IMR-90 (cell line): ENCODE measurements around the gene TOMM40L. TPM values are rescaled to one million over a fixed set of nuclear protein-coding genes. Genes with fewer than 3 reads are reported as not detected.

Experiments
- ATAC-seq: fragments of 200-7000 bp; cut with Tn5 transposase; 2 replicates; pipeline ENCODE4 v1.9.1; 2020; ENCODE audit warnings: low read depth, mild to moderate bottlenecking, moderate library complexity
- BruUV-seq: library from RNA; stranded (reverse); fragments of 400-500 nt; replicated peaks from 2 replicates; lab custom pipeline; 2021; lab: Mats Ljungman, UMichigan
- CTCF ChIA-PET: fragments of 300-600 bp; formaldehyde crosslinking; extraction: SDS; loops from one replicate; lab custom pipeline; 2021; ENCODE audit warnings: antibody characterized with exemption; lab: Yijun Ruan, JAX
- POLR2A ChIA-PET: fragments of 300-600 bp; sonication (Branson Sonifier 250); formaldehyde crosslinking; loops from one replicate; lab custom pipeline; 2022; ENCODE audit warnings: antibody characterized with exemption; ENCODE audit not compliant: unreplicated experiment; lab: Charles Lee
- DNase-seq: peaks from one replicate; pipeline ENCODE4 v3.0.0; 2013
- H2AFZ ChIP-seq: replicated peaks from 2 replicates; pipeline ENCODE3; 2013; ENCODE audit warnings: low read length, mild to moderate bottlenecking; ENCODE audit not compliant: poor library complexity
- H2AK5ac ChIP-seq: 2 replicates; pipeline ENCODE4 v1.6.1; 2013; ENCODE audit warnings: low read depth, low read length, inconsistent platforms
- H2AK9ac ChIP-seq: replicated peaks from 2 replicates; pipeline ENCODE3; 2013; ENCODE audit warnings: mild to moderate bottlenecking, low read depth, low read length, moderate library complexity; ENCODE audit not compliant: poor library complexity
- H2BK120ac ChIP-seq: 2 replicates; pipeline ENCODE4 v1.6.1; 2013; ENCODE audit warnings: low read depth, low read length, inconsistent platforms
- H2BK15ac ChIP-seq: 3 replicates; pipeline ENCODE4 v1.6.1; 2013; ENCODE audit warnings: low read depth, low read length, inconsistent platforms
- H2BK20ac ChIP-seq: 2 replicates; pipeline ENCODE4 v1.6.1; 2013; ENCODE audit warnings: low read depth, mild to moderate bottlenecking, inconsistent platforms, low read length, moderate library complexity
- H2BK5ac ChIP-seq: 2 replicates; pipeline ENCODE4 v1.6.1; 2013; ENCODE audit warnings: mild to moderate bottlenecking, low read depth, low read length, inconsistent platforms; ENCODE audit not compliant: poor library complexity, severe bottlenecking
- H3K14ac ChIP-seq: replicated peaks from 2 replicates; pipeline ENCODE4 v1.6.1; 2013; ENCODE audit warnings: low read depth, low read length, inconsistent platforms
- H3K18ac ChIP-seq: 2 replicates; pipeline ENCODE4 v1.6.1; 2013; ENCODE audit warnings: low read depth, low read length, control low read depth
- H3K23ac ChIP-seq: 2 replicates; pipeline ENCODE4 v1.6.1; 2013; ENCODE audit warnings: low read depth, low read length, inconsistent platforms
- H3K27ac ChIP-seq: 2 replicates; pipeline ENCODE4 v1.5.1; 2013; ENCODE audit warnings: mild to moderate bottlenecking, control low read depth, low read length; ENCODE audit not compliant: insufficient read depth
- H3K27me3 ChIP-seq: 2 replicates; pipeline ENCODE4 v1.6.1; 2013; ENCODE audit warnings: low read length; ENCODE audit not compliant: control insufficient read depth, insufficient read depth
- H3K36me3 ChIP-seq: 2 replicates; pipeline ENCODE4 v1.6.1; 2013; ENCODE audit warnings: low read length, mixed read lengths; ENCODE audit not compliant: control insufficient read depth, insufficient read depth
- H3K4ac ChIP-seq: 2 replicates; pipeline ENCODE4 v1.6.1; 2013; ENCODE audit warnings: low read depth, low read length, inconsistent platforms
- H3K4me1 ChIP-seq: 2 replicates; pipeline ENCODE4 v1.6.1; 2013; ENCODE audit warnings: low read length, mixed read lengths; ENCODE audit not compliant: control insufficient read depth, insufficient read depth
- H3K4me2 ChIP-seq: 2 replicates; pipeline ENCODE4 v1.6.1; 2013; ENCODE audit warnings: low read depth, mild to moderate bottlenecking, control low read depth, low read length, moderate library complexity
- H3K4me3 ChIP-seq: 2 replicates; pipeline ENCODE4 v1.5.1; 2013; ENCODE audit warnings: low read depth, mild to moderate bottlenecking, control low read depth, low read length, moderate library complexity; ENCODE audit not compliant: insufficient read depth
- H3K56ac ChIP-seq: 2 replicates; pipeline ENCODE4 v1.6.1; 2013; ENCODE audit warnings: low read length, inconsistent platforms; ENCODE audit not compliant: insufficient read depth; ENCODE audit errors: extremely low read depth
- H3K79me1 ChIP-seq, 2 experiments: 2 replicates each; pipeline ENCODE4 v1.6.1; 2013; ENCODE audit warnings: low read length in 2 of 2, inconsistent platforms in 1 of 2, low read depth in 1 of 2
- H3K9ac ChIP-seq: 2 replicates; pipeline ENCODE4 v1.6.1; 2013; ENCODE audit warnings: low read depth, low read length, control low read depth
- H3K9me1 ChIP-seq: 2 replicates; pipeline ENCODE4 v1.6.1; 2013; ENCODE audit warnings: low read length, inconsistent platforms; ENCODE audit not compliant: insufficient read depth
- H3K9me3 ChIP-seq: 2 replicates; pipeline ENCODE4 v1.6.1; 2013; ENCODE audit warnings: low read length; ENCODE audit not compliant: control insufficient read depth, insufficient read depth
- H4K20me1 ChIP-seq: 2 replicates; pipeline ENCODE4 v1.6.1; 2013; ENCODE audit warnings: low read length, inconsistent platforms; ENCODE audit not compliant: insufficient read depth
- H4K5ac ChIP-seq: 2 replicates; pipeline ENCODE4 v1.6.1; 2013; ENCODE audit warnings: mild to moderate bottlenecking, low read depth, low read length, control low read depth
- H4K8ac ChIP-seq, 2 experiments: 2 replicates each; pipeline ENCODE4 v1.6.1; 2013; ENCODE audit warnings: low read depth in 2 of 2, low read length in 2 of 2, control low read depth in 1 of 2, inconsistent platforms in 1 of 2
- H4K91ac ChIP-seq: 2 replicates; pipeline ENCODE4 v1.6.1; 2013; ENCODE audit warnings: low read depth, low read length, inconsistent platforms; ENCODE audit not compliant: insufficient read depth
- CEBPB ChIP-seq: IDR thresholded peaks from 2 replicates; pipeline ENCODE4 v1.6.1; 2012; ENCODE audit warnings: low read depth, low read length, improper control_type of control experiment
- MAFK ChIP-seq: IDR thresholded peaks from 2 replicates; pipeline ENCODE4 v1.6.1; 2012; ENCODE audit warnings: low read depth, low read length, improper control_type of control experiment
- MAZ ChIP-seq: IDR thresholded peaks from 2 replicates; pipeline ENCODE4 v1.6.1; 2012; ENCODE audit warnings: low read depth, mild to moderate bottlenecking, low read length, improper control_type of control experiment, moderate library complexity, borderline replicate concordance
- MXI1 ChIP-seq: IDR thresholded peaks from 2 replicates; pipeline ENCODE4 v1.6.1; 2012; ENCODE audit warnings: low read depth, mild to moderate bottlenecking, low read length, moderate library complexity, borderline replicate concordance
- POLR2A ChIP-seq: IDR thresholded peaks from 2 replicates; pipeline ENCODE4 v1.6.1; 2012; ENCODE audit warnings: mild to moderate bottlenecking, low read depth, low read length
- RAD21 ChIP-seq: IDR thresholded peaks from 2 replicates; pipeline ENCODE4 v1.6.1; 2012; ENCODE audit warnings: low read length, improper control_type of control experiment
- RCOR1 ChIP-seq: IDR thresholded peaks from 2 replicates; pipeline ENCODE4 v1.6.1; 2012; ENCODE audit warnings: mild to moderate bottlenecking, low read length, improper control_type of control experiment; ENCODE audit not compliant: insufficient replicate concordance
- WGBS, 2 experiments: methylation state at CpG; one replicate each; pipeline versions ENCODE4 v1.1.5 to v1.1.7; 2013; ENCODE audit warnings: missing lambda C conversion rate in 2 of 2; ENCODE audit not compliant: insufficient read length in 1 of 2; ENCODE audit errors: extremely low coverage in 2 of 2; 5-methylcytosine and 5-hydroxymethylcytosine counted together
- dilution Hi-C: fragments of 300-500 bp; cut with HindIII; formaldehyde crosslinking; loops from one replicate; pipeline ENCODE4 v1.14.3; 2018; ENCODE audit warnings: low sequenced_read_pairs; ENCODE audit not compliant: unreplicated experiment
- in situ Hi-C: fragments of 300-500 bp; cut with MboI; formaldehyde crosslinking; loops from 3 replicates; pipeline ENCODE4 v1.14.3; 2019; ENCODE audit warnings: low sequenced_read_pairs, inconsistent platforms, mixed read lengths
- intact Hi-C: fragments of 100-400 bp; cut with micrococcal nuclease; formaldehyde crosslinking; loops from 2 replicates; pipeline ENCODE4 v1.10.0; 2022
- polyA plus RNA-seq, 3 experiments: library from polyadenylated mRNA; depleted of rRNA; stranded (reverse); fragments of >200 nt; gene quantifications; 2 replicates each; pipeline ENCODE4 v1.2.3, GENCODE V29; 2012; ENCODE audit warnings: low replicate concordance in 1 of 3
- total RNA-seq: library from RNA; depleted of rRNA; stranded (reverse); fragments of >200 nt; gene quantifications from 2 replicates; pipeline ENCODE4 v1.2.3, GENCODE V29; 2012
- TF ChIP-seq, protein P1 (sequence below): fragments of 150-350 bp; IDR thresholded peaks from 2 replicates; pipeline ENCODE4 v1.6.1; 2017; ENCODE audit warnings: mild to moderate bottlenecking, antibody characterized with exemption, low read length, low read depth
- TF ChIP-seq, protein P2 (sequence below): conservative IDR thresholded peaks from 2 replicates; pipeline ENCODE4 v1.5.1; 2012; ENCODE audit warnings: mild to moderate bottlenecking, low read depth, low read length, improper control_type of control experiment

TOMM40L gene
- total and polyA plus RNA-seq, 2 of the 4 experiments (the other 2 are of a cell fraction), result 7.7 to 12.5 TPM

DNA sequence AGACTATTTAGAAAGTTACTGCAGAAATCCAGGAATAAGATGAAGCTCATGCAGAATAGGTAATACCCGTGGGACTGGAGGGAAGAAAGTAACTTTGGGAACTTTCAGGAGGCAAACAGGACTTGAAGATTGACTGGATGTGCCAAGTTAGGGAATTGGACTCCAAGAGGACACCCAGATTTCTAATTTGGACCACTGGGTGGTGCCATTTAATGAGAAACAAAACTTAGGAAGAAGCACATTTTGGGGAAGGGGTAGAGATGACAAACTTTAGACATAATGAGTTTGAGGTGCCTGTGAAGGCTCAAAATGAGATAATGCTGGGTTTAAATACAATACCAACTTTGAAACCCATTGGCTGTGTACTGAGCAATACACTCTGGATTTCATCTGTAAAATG, 45.2 kb upstream of the TOMM40L start:
- Histone ChIP-seq H4K8ac (no peak overlapping the region), H4K91ac (no peak overlapping the region), H3K27me3 (no peaks in the 10 kb centered on the region), H3K4ac (no peak overlapping the region), H3K79me1 (peaks cover 11 to 19% of the 10 kb centered on the region in 2 experiments), H3K9me3 (no peaks in the 10 kb centered on the region), H4K20me1 (no peaks in the 10 kb centered on the region), H3K4me2 (no peak overlapping the region), H3K18ac (no peak overlapping the region), H2AK9ac (no peak overlapping the region), H3K9me1 (peaks cover 10% of the 10 kb centered on the region; the same call in 1 of the 2 replicates), H3K27ac (no peak overlapping the region), H3K14ac (no peak overlapping the region), H3K36me3 (peaks cover under 1% of the 10 kb centered on the region; the same call in 1 of the 2 replicates), H2BK120ac (no peak overlapping the region), H3K4me1 (peaks cover 11% of the 10 kb centered on the region), H3K23ac (no peak overlapping the region), H3K9ac (no peak overlapping the region), H2BK20ac (no peak overlapping the region), H2AK5ac (no peak overlapping the region), H2BK5ac (no peak overlapping the region), H2AFZ (no peak overlapping the region), H3K56ac (no peak overlapping the region), H2BK15ac (no peak overlapping the region), H4K5ac (no peak overlapping the region), H3K4me3 (no peak overlapping the region)
- intact Hi-C loops, result no loop called here
- POLR2A ChIA-PET, result no interaction called here
- no TSS peak for BruUV-seq
- TF ChIP-seq RAD21, result peak; percentile 14; the same call in 1 of the 2 replicates
- no peak for TF ChIP-seq MAZ
- TF ChIP-seq, protein P1, sequence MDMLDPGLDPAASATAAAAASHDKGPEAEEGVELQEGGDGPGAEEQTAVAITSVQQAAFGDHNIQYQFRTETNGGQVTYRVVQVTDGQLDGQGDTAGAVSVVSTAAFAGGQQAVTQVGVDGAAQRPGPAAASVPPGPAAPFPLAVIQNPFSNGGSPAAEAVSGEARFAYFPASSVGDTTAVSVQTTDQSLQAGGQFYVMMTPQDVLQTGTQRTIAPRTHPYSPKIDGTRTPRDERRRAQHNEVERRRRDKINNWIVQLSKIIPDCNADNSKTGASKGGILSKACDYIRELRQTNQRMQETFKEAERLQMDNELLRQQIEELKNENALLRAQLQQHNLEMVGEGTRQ, result no peak
- no peak for TF ChIP-seq RCOR1
- TF ChIP-seq CEBPB, result no peak
- TF ChIP-seq MXI1, result no peak
- TF ChIP-seq, protein P2, sequence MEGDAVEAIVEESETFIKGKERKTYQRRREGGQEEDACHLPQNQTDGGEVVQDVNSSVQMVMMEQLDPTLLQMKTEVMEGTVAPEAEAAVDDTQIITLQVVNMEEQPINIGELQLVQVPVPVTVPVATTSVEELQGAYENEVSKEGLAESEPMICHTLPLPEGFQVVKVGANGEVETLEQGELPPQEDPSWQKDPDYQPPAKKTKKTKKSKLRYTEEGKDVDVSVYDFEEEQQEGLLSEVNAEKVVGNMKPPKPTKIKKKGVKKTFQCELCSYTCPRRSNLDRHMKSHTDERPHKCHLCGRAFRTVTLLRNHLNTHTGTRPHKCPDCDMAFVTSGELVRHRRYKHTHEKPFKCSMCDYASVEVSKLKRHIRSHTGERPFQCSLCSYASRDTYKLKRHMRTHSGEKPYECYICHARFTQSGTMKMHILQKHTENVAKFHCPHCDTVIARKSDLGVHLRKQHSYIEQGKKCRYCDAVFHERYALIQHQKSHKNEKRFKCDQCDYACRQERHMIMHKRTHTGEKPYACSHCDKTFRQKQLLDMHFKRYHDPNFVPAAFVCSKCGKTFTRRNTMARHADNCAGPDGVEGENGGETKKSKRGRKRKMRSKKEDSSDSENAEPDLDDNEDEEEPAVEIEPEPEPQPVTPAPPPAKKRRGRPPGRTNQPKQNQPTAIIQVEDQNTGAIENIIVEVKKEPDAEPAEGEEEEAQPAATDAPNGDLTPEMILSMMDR, result peak; percentile 26
- TF ChIP-seq POLR2A, result no peak
- TF ChIP-seq MAFK, result no peak
- dilution Hi-C loops, result no loop called here
- DNase-seq (no peak), ATAC-seq (no peak)
- CTCF ChIA-PET, result interaction anchor here (0.6 to 0.7 kb wide), 3 partner anchors 10 to 1905 kb away, joined by 3 read pairs; no protein-coding TSS in a partner anchor
- in situ Hi-C loops, result no loop called here
- WGBS, 2 experiments, result 70% methylated on average over 1 of the region's 1 CpG; no CpG with 5 or more reads in 1 of the 2 experiments
